ENCODE measurements around the gene SCN9A.

The SCN9A gene

DNA sequence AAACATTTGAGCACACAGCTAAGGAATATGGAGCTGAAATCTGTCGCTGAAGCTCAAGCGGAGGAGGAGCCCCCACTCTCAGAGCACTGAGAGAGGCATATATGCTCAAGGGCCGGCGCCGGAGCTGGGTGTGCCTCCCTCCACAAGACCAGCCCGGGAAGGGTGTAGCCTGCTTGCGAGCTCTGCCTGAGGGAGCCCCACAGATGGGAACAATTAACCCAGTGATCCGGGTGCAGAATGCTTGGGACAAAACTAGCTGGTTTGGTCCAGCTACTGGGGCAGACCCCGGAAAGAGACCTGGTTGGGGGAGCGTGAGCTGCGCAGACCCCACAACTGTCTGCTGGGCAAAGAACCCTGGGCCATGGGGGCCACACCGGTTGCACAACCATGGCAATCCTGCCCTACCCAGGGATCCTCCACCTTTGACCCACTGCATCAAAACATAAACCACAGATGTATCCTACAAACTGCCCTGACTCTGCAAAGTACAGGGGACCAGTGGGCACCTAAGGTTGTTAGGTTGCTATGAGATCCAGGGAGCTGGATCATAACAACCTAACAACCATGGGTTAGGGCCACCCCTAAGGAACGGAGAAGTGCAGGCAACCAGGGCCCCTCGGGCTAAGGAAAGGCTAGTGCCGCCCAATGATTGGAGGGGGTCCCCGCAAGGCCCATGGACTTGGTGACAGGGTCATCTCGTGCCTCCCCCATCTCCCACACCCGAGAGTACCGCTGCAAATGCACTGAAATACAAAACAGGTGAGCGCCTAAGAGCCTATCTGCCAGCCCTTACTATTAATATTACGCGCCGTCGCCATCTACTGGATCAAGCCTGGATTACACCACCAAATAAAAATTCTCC, 194.6 kb downstream of the SCN9A start:
- DNase-seq (ENCODE audit: low read depth in 2 of 2) = peak; percentile 15 to 21

DNA sequence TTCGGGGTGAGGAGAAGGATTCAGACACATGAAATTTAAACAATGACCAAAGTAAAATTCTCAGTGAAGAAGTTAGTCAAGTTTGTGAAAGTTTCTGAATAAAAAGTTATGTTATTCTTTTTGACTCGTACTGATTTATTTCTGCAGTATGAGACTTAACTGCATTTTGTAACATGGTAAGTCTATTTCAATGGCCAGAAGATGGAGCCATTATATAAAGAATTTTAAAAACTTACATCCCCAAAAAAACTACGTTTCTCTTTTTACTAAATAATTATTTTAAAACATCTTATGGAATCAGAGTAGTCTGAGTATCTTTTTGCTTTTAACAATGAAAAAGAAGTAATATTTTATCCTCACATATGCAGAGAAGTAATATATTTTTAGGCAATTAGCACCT, 196.5 kb downstream of the SCN9A start:
- DNase-seq (ENCODE audit: low read depth in 2 of 2) = no peak

DNA sequence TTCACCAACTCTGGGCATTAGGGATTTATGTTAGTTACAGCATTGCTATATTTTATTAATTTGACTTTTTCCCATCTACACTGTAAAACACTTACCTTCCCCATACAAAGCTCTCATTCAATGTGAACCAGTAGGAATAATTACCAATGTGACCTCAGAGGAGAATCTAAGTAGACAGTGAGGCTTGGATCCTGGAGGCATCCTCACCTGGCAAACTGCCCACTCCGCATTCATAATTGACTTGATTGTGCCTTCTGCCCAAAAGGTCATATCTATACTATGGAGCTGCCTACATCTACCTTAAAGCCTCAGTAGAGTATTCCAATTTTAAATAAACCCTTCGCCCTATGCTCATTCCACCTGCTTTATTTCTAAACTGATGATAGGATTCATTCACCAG, 202.5 kb downstream of the SCN9A start:
- no peak for DNase-seq (ENCODE audit: low read depth in 2 of 2)

DNA sequence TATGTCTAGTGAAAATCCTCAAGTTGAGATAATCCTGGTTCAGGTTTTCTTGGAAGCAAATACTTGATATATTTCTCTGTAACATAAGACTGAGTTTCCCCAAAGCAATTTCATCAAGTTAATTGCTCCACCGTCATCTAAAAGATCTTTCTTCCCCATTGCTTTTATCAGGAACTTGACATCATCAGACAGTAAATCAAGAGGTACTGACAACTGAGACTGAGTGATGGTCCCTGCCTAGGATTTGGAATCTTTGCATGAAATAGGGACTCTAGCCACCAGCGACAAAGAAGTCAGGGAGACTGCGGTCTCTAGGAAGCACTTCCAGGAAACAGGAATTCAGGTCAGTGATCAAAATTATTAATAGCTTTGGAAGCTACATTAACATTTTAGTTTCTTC, 204.5 kb downstream of the SCN9A start:
- DNase-seq (ENCODE audit: low read depth in 2 of 2) = no peak

DNA sequence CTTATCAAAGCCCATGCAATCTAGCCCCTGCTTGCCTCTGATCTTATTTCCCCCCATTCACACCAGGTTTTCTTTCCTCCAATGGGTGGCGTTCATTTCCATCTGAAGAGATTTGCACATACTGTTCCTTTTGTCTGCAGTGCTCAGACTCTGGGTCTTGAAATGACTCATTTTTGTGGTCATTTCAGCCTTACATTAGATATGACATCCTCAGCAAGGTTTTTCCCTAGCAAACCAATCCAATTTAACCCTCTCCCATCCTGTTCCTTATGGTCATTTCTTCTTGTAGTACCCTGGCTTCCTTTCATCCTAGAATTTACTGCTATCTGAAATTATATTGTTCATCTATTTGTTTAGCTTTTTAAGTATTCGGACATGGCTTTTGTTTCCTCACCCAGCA, 205.4 kb downstream of the SCN9A start:
- no peak for DNase-seq (ENCODE audit: low read depth in 2 of 2)

DNA sequence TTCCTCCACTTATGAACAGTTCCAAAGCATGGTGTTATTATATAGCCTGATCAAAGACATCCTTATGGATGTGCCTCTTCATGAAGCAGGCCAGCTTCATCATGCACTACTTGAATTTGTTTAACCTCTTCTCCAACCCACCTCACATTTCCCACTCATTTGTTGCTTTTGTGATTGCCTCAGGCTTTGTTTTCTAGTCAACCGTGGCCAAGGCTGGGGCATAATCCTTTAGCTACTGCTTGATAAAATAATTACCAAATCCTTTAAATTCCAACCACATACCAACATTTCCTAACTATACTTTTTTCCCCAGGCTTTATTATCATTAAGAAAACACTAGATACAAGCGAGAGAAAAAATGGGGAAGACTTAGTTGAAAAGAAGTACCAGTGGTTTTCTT, 208.3 kb downstream of the SCN9A start:
- DNase-seq (ENCODE audit: low read depth in 2 of 2) = no peak

DNA sequence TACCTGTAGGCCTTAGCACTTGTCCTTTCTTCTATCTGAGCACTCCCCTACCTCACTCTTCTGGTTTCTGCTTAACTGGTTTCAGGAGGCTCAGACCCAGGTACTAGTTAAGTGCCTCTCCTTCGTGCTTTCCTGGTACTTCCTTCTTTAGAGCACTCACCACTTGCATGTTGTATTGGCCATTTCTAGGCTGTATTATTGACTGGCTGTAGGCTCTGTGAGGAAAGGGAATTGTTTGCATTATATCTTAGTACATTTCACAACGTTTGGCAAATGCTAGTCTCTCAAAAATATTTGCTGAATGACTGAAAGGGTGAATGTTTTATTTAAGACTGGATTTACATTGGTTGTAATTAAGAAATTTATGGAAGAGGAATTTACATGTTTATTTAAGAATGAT, 212.0 kb downstream of the SCN9A start:
- no peak for DNase-seq (ENCODE audit: low read depth in 2 of 2)

DNA sequence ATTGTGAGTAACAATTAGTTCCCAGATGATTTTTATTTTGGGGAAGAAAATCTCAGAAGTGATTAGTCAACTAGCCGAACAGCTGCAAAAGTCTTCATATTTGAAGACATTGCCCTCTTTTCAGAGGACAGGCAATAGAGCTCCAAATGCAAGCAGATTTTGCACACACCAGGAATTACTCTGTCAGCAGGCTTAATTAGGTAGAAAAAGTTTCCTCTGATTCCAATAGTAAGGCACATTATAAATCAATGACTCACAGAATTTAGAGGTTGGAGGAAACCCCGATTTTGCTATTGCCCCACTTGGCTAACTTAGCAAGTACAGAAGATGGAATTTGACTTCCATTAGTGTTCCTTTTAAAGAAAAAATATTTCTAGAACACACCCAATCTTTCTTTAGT, 217.2 kb downstream of the SCN9A start:
- no peak for DNase-seq (ENCODE audit: low read depth in 2 of 2)

DNA sequence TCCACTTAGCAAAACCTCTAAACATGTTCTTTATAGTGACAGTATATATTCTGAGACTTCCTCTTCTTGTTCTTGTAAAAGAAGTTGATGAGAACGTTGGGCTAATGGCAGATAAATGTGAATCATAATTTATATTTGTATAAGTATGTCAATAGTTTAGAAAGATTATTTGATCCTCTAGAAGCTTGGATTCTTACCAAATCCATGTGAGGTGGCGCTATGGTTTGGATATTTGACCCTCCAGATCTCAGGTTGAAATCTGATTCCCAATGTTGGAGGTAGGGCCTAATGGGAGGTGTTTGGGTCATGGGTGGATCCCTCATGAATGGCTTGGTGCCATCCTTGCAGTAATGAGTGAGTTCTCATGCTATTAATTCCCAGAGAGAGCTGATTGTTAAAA, 218.2 kb downstream of the SCN9A start:
- DNase-seq (ENCODE audit: low read depth in 2 of 2) = no peak

DNA sequence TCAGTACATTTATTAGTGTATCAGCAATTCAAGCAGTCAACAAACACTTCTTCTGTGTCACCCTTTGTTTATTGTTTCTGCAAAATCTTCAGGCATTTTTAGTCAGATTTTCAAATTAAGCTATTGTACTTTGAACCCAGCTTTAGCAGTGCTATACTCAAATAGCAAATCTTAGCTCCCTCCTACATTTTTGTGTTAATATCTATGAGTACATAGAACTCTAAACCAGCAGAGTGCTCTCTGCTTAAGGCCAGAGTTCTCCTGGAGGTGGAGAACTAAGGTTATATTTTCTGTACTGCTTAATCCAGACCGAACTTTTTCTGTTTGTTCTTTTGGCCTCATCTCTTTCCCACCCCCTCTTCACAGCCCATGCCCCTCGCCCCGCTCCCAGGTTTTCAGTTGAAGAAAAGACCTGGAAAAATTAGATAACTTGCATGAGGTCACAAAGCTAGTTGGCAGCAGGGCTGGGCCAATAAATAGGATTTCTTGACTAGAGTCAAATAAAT, 218.7 kb downstream of the SCN9A start:
- DNase-seq (ENCODE audit: low read depth in 2 of 2) = no peak

DNA sequence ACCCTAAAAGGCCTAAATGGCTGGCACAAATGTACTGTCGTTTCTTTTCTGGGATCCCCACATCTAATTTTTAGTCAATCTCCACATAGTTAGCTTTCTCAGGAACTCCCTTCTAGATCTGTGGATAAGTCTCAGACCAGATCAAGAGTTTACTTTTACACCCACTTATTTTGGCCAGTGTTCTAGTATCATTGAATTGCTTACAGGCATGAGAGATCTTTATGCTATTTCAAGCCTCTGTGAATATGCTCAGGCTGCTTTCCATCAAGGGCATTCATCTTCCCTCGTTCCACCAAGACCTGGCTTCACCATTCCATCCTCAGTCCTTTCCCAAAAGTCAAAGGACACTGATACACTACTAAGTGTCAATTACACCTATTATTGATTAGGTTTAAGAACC, 220.2 kb downstream of the SCN9A start:
- no peak for DNase-seq (ENCODE audit: low read depth in 2 of 2)

DNA sequence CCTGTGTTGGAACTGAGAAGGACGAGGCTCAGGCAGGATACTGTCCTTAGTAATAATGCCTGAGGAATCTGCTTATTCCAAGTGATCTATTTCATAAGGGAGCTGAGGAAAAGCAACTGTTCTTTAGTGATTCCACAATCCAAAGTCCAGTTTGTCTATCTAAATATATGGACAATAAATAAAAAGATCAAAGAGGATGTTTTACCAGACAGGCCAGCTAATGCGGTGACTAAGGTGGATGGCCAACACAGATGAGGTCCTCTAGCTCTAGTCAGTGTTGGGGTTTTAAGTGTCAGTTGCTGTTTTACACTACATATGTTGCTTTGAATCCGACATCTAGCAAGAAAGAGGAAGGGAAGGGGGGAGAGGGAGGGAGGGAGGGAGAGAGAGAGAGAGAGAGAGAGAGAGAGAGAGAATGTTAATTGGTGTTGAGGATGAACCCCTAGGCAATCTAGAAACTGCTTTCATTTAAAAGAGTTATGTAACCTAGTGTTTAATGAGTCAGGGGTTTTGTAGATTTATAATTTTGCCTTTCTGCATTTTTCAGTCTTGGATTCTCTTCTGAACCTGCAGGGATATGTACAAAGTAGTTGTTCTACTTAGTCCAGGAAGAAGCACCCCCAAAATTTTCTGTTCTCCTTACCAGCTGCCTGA, 220.9 kb downstream of the SCN9A start:
- DNase-seq (ENCODE audit: low read depth in 2 of 2) = no peak

DNA sequence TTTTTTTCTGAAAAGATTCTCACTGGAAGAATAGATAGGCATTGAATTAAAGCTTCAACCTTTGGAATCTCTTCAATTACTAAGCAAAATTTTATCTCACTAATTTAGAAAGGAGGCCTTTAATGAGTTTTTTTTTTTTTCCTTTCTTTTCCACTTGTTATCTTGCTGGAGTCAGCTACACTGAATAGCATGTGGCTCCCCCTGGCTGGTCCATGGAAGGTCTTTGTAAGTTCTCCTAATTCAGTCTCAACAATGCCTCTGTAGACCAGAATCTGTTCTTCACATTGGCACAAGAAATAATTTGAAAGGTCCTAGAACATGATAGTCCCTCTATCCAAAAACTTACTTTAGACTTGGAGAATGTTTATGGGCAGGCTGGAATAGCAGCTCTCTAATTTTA, 223.7 kb downstream of the SCN9A start:
- DNase-seq (ENCODE audit: low read depth in 2 of 2) = no peak

DNA sequence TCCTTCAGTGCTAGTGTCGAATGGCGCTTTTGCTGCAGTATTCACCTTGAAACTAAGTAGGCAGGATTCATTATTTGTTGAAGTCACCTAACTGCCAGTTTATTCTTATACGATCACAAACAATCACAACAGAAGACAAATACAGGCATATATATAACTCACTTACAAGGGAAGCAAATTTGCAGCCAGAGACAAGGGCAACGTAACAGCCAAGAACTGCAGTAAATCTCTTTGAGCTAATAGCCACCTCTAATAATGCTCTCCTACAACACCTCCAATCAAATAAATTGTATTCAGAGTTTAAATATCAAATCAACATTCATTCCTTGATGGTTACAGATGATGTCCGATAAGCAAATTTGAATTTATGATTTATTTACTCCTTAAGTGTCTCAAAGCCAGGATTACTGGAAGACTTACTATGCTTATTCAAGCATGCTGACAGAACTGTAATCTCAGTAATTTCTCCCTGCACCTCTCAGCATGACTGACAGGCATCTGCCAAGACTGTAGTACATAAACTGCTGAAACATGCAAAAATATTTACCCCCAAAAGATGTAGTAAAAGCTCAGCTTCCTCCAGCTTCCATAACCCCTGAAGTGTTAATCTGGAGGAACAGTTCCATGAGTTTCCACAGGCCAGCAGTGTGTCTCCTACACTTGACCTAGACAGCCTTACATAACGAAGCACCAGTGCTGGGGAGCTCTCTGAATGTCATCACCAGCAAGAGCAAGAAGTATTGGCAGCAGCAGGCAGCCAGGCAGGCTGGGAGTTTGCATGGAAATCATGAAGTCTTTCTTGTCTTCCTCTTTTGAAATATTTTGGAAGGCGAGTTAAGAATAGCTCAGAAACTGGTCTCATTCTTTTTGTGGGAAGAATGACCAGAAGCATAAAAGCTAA, 227.0 kb downstream of the SCN9A start:
- no peak for DNase-seq (ENCODE audit: low read depth in 2 of 2)

DNA sequence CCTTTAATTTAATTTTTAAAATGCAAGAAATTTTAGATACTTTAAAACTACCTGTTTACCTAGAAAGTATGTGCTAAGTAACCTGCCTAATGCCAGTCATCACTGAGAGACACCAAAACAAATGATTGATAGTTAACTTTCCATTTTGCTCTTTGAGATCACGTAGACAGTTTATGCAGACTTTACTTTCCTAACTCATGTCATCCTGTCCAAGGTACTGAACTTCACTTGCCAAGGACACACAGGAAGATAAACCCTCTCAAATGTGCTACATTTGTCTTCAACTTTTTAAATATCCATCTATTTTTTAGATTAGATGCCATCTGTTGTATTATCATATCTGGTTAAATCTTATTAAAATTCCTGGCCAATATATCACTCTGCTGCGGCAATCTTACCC, 227.9 kb downstream of the SCN9A start:
- DNase-seq (ENCODE audit: low read depth in 2 of 2) = no peak

Data from fibroblast of skin of left quadriceps (primary cell).